HT1080 (cell line): ENCODE results near the gene GOLGA7B. TPM values are rescaled to one million over a fixed set of nuclear protein-coding genes. Genes with fewer than 3 reads are reported as not detected.

ENCODE experiments used
- DNase-seq: peaks from one replicate; pipeline ENCODE4 v3.0.0-alpha.2; 2015; ENCODE audit warnings: low read depth
- polyA plus RNA-seq, 2 experiments: library from polyadenylated mRNA; depleted of rRNA; stranded (reverse); fragments of >200 nt; gene quantifications; 2 replicates each; pipeline ENCODE4 v1.2.3, GENCODE V29; 2015
- total RNA-seq: library from RNA; depleted of rRNA; stranded (reverse); fragments of >200 nt; shearing (Covaris generic); gene quantifications from 2 replicates; pipeline ENCODE4 v1.2.3, GENCODE V29; 2014; rRNA removed

Gene GOLGA7B
- total RNA-seq = 0.33 and 0.39 TPM in 2 replicates
- 0.32 and 0.41 TPM in 2 replicates for polyA plus RNA-seq (2015; cell fraction: cytosol; rRNA removed)
- 0.19 and 0.55 TPM in 2 replicates for polyA plus RNA-seq (2015; cell fraction: nucleus; rRNA removed)

- DNase-seq = no peak
These were observed at the start of gene GOLGA7B for GRCh38 chr10:97849687-97850402. Gene GOLGA7B, plus strand, starts transcription at chr10:97849843. Its CDS starts 461 bp downstream, at chr10:97850304.

- DNase-seq = no peak
These were observed 49.2 kb upstream of the GOLGA7B start for GRCh38 chr10:97800474-97800873.

DNA sequence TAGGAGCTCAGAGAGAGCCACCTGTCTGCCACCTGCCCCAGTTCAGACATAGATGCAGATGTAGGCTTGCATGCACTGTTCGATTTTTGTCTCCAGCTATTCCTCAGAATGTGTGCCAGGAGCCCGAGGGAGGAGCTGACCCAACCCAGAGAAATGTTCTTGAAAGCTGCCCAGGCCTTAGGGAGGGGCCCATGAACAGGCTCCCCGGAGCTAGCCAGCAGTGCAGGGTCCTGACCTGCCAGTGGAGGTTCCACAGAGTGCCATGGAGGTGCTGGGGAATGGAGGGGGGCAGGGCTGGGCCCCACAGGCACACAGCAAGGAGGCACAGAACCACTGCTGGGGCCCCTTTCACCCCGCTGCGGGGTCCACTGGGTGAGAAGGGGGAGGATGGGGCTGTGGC lies 48.2 kb upstream of the GOLGA7B start:
- DNase-seq = no peak

DNA sequence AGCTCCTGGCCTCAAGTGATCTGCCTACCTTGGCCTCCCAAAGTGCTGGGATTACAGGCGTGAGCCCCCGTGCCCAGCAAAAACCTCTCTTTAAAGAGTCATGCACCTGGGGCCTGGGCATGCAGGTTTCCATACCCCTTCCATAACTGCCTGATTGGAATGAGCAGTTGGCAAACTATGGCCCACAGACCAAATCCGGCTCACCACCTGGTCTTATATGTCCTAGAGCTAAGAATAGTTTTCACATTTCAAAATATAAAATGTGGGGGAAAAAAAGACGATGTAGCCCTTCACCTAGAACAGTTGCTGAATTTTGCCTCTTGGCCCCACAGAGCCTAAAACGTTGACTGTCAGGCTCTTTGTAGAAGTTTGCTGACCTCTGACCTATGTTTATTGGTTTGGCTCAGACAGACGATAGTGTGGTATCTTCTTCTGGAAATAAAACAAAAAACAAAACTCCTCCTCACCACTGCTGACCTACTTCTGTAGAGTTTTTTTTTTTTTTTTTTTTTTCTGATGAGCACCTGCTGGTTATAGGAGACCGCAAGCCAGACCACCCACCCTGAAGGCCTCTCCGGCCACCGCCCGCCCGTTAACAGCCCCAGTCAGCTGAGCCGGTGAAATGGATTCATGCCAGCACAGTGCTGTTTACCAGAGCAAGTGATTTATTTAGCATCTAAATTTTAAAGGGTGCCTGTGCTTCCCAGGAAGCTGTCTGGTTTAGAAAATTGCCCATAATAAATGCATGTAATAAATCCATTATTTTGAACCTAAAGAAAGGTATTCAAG lies 44.4 kb upstream of the GOLGA7B start:
- DNase-seq = no peak

DNA sequence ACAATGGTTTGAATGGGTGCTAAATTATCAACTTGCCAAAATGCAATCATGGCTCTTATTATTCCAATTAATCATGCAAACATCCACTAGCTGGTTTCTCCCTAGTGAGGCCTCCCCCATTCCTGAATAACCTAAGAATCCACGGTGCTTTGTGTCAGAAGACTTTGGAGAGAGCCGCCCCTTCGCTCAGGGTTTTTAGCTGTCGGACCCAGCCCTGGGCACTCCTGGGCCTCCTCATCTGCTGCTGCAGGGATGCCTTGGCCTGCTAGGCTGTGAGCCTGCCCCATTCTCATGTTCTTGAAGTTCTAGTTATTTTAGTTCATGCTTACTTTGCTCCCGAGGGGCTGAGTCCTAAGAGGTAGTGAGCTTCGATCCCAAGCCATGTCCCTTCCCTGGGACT lies 43.7 kb upstream of the GOLGA7B start:
- no peak for DNase-seq

GRCh38 chr10:97810446-97810845 lies 39.2 kb upstream of the GOLGA7B start:
- peak; percentile 77 for DNase-seq

DNA sequence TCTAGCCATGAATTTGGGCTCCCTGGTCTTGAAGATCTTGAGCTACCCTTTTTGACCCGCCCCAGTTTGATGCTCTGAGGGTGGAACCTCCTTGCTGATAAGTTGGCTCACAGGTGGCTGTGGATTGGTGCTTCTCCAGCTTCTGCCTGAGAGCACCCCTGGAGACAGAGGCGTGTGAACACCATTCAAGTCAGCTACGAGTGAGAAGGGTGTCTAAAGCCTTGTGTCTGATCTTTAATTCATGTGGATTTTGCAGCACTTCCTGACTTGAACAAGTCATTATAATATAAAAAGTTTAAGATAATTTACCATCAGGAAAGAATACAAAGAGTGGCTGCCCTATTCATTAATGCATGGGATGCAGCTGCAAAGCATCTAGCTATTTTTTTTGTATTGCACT lies 37.7 kb upstream of the GOLGA7B start:
- no peak for DNase-seq

DNA sequence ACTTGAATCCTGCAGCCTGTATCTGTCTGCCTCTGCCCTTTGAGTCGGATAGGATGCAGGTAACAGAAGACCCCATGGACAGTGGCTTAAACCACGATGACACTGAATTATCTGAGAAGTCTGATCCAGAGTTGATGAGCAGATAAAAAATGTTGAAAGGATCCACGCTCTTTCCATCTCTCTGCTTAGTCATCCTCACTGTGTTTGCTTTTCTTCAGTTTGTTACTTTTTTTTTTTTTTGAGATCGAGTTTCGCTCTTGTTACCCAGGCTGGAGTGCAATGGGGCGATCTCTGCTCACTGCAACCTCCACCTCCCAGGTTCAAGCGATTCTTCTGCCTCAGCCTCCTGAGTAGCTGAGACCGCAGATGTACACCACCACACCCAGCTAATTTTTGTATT lies 36.9 kb upstream of the GOLGA7B start:
- peak; percentile 36 for DNase-seq

DNA sequence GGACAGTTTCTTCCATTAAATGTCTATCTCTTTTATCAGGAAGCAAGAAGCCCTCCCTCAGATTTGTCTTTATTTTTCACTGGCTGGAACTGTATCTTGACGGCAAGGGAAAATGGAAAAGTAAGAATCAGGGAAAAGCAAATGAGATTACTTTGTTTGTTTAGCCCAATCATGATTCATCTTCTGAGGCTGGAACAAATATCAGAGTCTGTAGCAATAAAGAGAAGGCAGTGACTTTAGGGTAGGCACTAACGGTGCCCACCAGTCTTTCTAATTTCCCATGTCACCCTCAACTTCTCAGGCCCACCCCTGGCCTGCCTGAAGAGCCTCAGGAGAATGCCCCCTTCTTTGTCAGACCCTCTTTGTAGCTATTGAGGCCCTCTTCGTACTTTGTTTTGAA lies 36.3 kb upstream of the GOLGA7B start:
- DNase-seq = no peak

- DNase-seq = no peak
These were observed 34.6 kb upstream of the GOLGA7B start for GRCh38 chr10:97814996-97815395.

GRCh38 chr10:97816609-97817008 lies 33.0 kb upstream of the GOLGA7B start:
- no peak for DNase-seq

- DNase-seq = no peak
These were observed 31.1 kb upstream of the GOLGA7B start for GRCh38 chr10:97818572-97818971.

DNA sequence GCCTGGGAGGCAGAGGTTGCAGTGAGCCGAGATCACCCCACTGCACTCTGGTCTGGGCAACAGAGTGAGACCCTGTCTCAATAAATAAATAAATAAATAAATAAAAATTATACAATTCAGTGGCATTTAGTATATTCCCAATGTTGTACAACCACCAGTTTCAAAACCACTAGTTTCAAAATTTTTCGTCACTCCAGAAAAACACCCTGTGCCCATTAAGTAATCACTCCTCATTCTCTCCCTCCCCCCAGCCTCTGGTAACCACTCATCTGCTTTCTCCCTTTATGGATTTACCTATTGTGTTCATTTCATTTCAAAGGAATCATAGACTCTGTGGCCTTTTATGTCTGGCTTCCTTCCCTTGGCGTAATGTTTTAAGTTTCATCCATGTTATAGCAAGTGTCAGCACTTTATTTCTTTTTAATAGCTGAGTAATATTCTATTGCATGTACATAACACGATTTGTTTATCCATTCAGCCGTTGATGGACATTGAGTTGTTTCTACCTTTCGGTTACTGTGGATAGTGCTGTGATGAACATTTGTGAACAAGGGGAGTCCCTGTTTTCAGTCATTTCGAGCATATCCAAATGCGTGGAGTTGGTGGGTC lies 29.4 kb upstream of the GOLGA7B start:
- no peak for DNase-seq

DNA sequence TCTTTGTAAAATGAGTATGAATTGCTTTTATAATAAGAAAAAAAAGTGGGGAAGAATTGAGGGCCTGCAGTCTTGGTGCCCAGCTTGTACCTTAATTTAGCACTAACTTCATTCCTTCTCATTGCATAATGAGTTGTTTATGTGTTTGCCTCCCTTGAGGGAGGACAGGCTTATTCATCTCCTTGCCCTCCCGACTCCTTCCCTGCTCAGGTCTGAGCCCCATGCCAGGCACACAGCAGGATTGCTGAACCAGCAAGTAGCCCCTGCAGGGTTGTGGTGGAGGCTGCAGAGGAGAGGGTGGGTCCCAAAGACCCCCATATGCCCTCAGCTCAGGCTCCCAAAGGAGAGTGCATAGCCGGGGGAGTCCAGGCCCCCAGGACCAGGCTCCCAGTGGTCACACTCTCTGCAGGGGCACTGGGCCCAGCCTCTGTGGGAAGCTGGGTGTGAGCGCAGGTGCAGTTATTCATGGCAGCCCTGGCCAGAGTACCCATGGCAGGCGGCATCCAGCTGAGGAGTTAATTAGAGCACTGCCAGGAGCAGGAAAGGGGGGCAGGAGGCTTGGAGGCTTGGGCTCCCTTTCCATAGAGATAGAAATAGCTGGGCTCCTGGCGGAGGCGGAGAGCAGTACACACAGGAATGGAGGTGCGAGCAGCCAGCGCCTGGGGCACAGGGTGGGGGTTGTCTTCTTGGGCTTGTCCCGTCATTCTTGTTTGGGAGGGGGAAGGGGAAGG lies 28.2 kb upstream of the GOLGA7B start:
- no peak for DNase-seq

GRCh38 chr10:97822261-97822687 lies 27.4 kb upstream of the GOLGA7B start:
- peak; percentile 33 for DNase-seq

DNA sequence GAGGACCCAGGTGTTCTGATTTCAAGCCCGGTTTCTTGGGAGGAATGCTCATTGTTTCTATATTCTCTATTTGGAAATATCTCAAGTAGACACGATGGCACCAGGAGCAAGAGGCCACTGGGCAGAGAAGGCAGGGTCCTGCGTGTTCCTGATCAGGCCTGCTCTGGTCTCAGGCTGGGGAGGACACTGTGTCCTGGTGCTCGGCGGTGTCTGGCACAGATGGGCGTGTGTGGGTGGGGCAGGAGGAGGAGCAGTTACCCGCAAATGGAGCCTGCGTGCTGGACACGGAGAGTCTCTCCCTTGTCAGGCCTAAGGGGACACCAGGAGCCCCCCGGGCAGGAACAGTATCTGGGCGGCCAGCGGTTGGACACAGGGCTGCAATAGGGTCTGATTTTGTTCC lies 25.9 kb upstream of the GOLGA7B start:
- no peak for DNase-seq

- no peak for DNase-seq
These were observed 24.5 kb upstream of the GOLGA7B start for GRCh38 chr10:97825020-97825760.

DNA sequence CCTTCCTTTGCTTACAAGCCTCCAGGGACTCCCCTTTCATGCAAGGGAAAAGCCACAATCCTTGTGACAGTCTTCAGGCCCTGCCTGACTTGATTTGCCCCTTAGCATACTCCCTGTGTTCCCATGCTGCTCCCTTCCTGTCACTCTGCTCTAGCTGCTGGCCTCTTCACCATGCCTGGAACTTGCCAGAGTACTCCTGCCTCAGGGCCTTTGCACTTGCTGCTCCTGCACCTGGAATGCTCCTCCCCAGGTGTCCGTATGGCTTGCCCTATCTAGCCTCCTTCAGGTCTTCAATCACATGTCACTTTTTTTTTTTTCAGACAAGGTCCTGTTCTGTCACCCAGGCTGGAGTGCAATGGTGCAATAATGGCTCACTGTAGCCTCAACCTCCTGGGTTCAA lies 22.8 kb upstream of the GOLGA7B start:
- DNase-seq = no peak

DNA sequence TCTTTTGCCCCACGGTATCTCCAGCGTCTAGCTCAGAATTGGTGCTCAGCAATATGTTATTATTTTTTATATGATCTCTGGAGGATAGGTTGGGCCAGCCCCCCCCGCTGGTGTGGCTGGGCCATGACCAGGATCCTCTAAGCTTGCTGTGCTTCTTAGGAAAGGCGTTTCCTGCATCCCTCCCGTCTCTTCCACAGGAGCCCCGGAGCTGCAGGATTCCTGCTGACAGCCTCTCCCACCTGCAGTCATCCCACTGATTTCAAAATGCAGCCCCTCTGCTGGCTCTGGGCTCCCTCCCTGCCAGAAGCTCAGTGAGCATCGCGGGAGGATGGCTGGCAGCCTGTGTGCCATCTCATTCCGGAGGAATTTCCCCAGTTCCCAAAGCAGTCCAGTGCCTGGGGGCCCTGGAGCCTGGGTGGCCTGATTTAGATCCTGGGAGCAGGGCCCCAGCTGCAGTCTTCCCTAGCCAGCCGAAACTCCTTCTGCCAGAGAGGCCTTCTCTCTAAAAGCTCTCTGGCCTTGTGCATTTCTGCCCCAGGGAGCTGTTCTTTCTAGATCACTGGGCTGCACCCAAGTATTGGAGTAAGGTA lies 21.8 kb upstream of the GOLGA7B start:
- DNase-seq = peak; percentile 42

GRCh38 chr10:97828721-97829120 lies 20.9 kb upstream of the GOLGA7B start:
- DNase-seq = no peak
